Testis (tissue), 2 donors: ENCODE results near the gene POLH.

Experiments
- CTCF ChIP-seq, 3 experiments: fragments of 450-650 bp in 2 of 3; fragments of 200-600 bp in 1 of 3; sonication (generic) in 1 of 3; IDR thresholded peaks; one replicate each; pipeline ENCODE4 v1.5.1; 2016 to 2019; ENCODE audit warnings: antibody characterized with exemption in 3 of 3, mild to moderate bottlenecking in 2 of 3, moderate library complexity in 1 of 3
- POLR2A ChIP-seq: fragments of 450-650 bp; IDR thresholded peaks from one replicate; pipeline ENCODE4 v1.6.1; 2017; ENCODE audit warnings: antibody characterized with exemption, mild to moderate bottlenecking, moderate library complexity

GRCh38 chr6:43575105-43575771 is 747 bp upstream of the POLH start:
- TF ChIP-seq POLR2A (no peak), CTCF (IDR thresholded peaks at IDR 0.05) (no peak)
